Tibial nerve (tissue), 4 donors: Measurements from ENCODE around the gene KRT25. TPM values are rescaled to one million over a fixed set of nuclear protein-coding genes. Genes with fewer than 3 reads are reported as not detected.

Experiments
- DNase-seq, 2 donors: peaks; one replicate each; pipeline ENCODE4 v3.0.0-alpha.2; 2019; ENCODE audit warnings: low spot score in 2 of 2
- H3K27ac ChIP-seq, 4 donors: fragments of 200-600 bp; sonication (generic) in 3 of 4; one replicate each; pipeline ENCODE4 v1.5.1; 2017 to 2019; ENCODE audit warnings: mild to moderate bottlenecking in 1 of 4
- H3K27me3 ChIP-seq, 2 donors: fragments of 200-600 bp; sonication (generic) in 1 of 2; one replicate each; pipeline versions ENCODE4 v1.5.1 to v1.6.0; 2017 to 2019
- H3K36me3 ChIP-seq, 3 donors: fragments of 200-600 bp; sonication (generic); one replicate each; pipeline ENCODE4 v1.5.1; 2018 to 2019
- H3K4me1 ChIP-seq, 4 donors: fragments of 200-600 bp; sonication (generic) in 3 of 4; one replicate each; pipeline ENCODE4 v1.5.1; 2017 to 2019
- H3K4me3 ChIP-seq, 4 donors: fragments of 200-600 bp; sonication (generic) in 3 of 4; one replicate each; pipeline ENCODE4 v1.5.1; 2017 to 2019; ENCODE audit warnings: mild to moderate bottlenecking in 1 of 4, moderate library complexity in 1 of 4
- H3K9me3 ChIP-seq, 4 donors: fragments of 200-600 bp; sonication (generic) in 3 of 4; one replicate each; pipeline ENCODE4 v1.5.1; 2017 to 2019
- CTCF ChIP-seq, 5 experiments: fragments of 200-600 bp in 3 of 5; fragments of 450-650 bp in 2 of 5; sonication (generic) in 3 of 5; IDR thresholded peaks; one replicate each; pipeline ENCODE4 v1.5.1; 2016 to 2019; ENCODE audit warnings: antibody characterized with exemption in 5 of 5, mild to moderate bottlenecking in 3 of 5, moderate library complexity in 2 of 5
- EP300 ChIP-seq, 2 donors: sonication (generic); formaldehyde crosslinking; IDR thresholded peaks; one replicate each; pipeline ENCODE4 v1.6.1; 2017; ENCODE audit warnings: antibody characterized with exemption in 2 of 2, mild to moderate bottlenecking in 1 of 2
- POLR2A ChIP-seq, 2 donors: fragments of 450-650 bp; IDR thresholded peaks; one replicate each; pipeline ENCODE4 v1.6.1; 2017; ENCODE audit warnings: antibody characterized with exemption in 2 of 2, mild to moderate bottlenecking in 2 of 2, moderate library complexity in 2 of 2
- WGBS, 2 donors: methylation state at CpG; one replicate each; pipeline ENCODE4 v1.1.5; 2018; 5-methylcytosine and 5-hydroxymethylcytosine counted together
- total RNA-seq, 4 donors: library from RNA; depleted of rRNA; stranded (reverse); fragments of >200 nt; gene quantifications; one replicate each; pipeline ENCODE4 v1.1.0, GENCODE V29; 2016

The KRT25 gene
- total RNA-seq, 4 donors from 2014 or later: 0.22 to 0.84 (median 0.39) TPM; not detected in 1

GRCh38 chr17:40702271-40702670, 52.9 kb downstream of the KRT25 start:
- Histone ChIP-seq H3K36me3 (no peaks in the 10 kb centered on the region), H3K9me3 (no peaks in the 10 kb centered on the region), H3K27me3 (peaks cover 0 to under 1% of the 10 kb centered on the region in 2 donors), H3K4me3 (no peak overlapping the region), H3K4me1 (peaks cover 0 to 26% (median 0%) of the 10 kb centered on the region in 4 donors), H3K27ac (no peak overlapping the region)
- WGBS, 2 donors: 93 to 95% methylated on average over 3 of the region's 3 CpGs
- TF ChIP-seq POLR2A (IDR thresholded peaks at IDR 0.05) (no peak), EP300 (IDR thresholded peaks at IDR 0.05) (no peak), CTCF (IDR thresholded peaks at IDR 0.05) (no peak)
- no peak for DNase-seq

- TF ChIP-seq POLR2A (IDR thresholded peaks at IDR 0.05) (no peak), EP300 (IDR thresholded peaks at IDR 0.05) (no peak), CTCF (IDR thresholded peaks at IDR 0.05) (no peak)
- peaks cover 0 to 7% of the 10 kb centered on the region in 2 donors for H3K27me3 ChIP-seq
- DNase-seq: peak in 1 of 2 donors; percentile 24
- H3K9me3 ChIP-seq: no peaks in the 10 kb centered on the region
- peaks cover 0 to 28% (median 0%) of the 10 kb centered on the region in 4 donors for H3K4me1 ChIP-seq
- 42 to 51% methylated on average over 5 of the region's 5 CpGs for WGBS, 2 donors
- no peaks in the 10 kb centered on the region for H3K36me3 ChIP-seq
- H3K27ac ChIP-seq: peak overlapping the region in 2 of 4 donors; percentile 7 to 52
- H3K4me3 ChIP-seq: no peak overlapping the region
These were observed 55.3 kb downstream of the KRT25 start for GRCh38 chr17:40699853-40700252.

GRCh38 chr17:40699371-40699770, 55.8 kb downstream of the KRT25 start:
- H3K9me3 ChIP-seq: no peaks in the 10 kb centered on the region
- H3K36me3 ChIP-seq: no peaks in the 10 kb centered on the region
- H3K4me1 ChIP-seq: peaks cover 0 to 28% (median 0%) of the 10 kb centered on the region in 4 donors
- TF ChIP-seq CTCF (IDR thresholded peaks at IDR 0.05) (peak in 1 of 5 experiments; percentile 22), EP300 (IDR thresholded peaks at IDR 0.05) (peak in 1 of 2 donors; percentile 45), POLR2A (IDR thresholded peaks at IDR 0.05) (no peak)
- H3K4me3 ChIP-seq: no peak overlapping the region
- H3K27me3 ChIP-seq: peaks cover 0 to 7% of the 10 kb centered on the region in 2 donors
- H3K27ac ChIP-seq: peak overlapping the region in 1 of 4 donors; percentile 68
- DNase-seq: peak; percentile 32 to 54
- WGBS, 2 donors: 57 to 61% methylated on average over 9 of the region's 9 CpGs

Other genes with a start within 250 kb of the KRT25 start
- 1 to 10 TPM in 1 of 4 donors, not detected in 3; 1.5 TPM for gene CCR7, start 189.9 kb downstream of the KRT25 start, total RNA-seq
- 100 to 1,000 TPM in 1 of 4 donors, 10 to 100 TPM in 3; 67.2 to 113 (median 95.1) TPM for gene SMARCE1, start 107.5 kb downstream of the KRT25 start, total RNA-seq
- gene KRT222, start 90.2 kb downstream of the KRT25 start, total RNA-seq: 10 to 100 TPM in 1 of 4 donors, 1 to 10 TPM in 3; 2.7 to 17.9 (median 7.6) TPM
- gene KRT24, start 51.6 kb downstream of the KRT25 start, total RNA-seq: under 1 TPM in 1 of 4 donors, not detected in 3; 0.20 TPM
- not detected for gene KRT26, start 16.9 kb upstream of the KRT25 start, total RNA-seq
- gene KRT27, start 27.2 kb upstream of the KRT25 start, total RNA-seq: not detected
- gene KRT28, start 44.6 kb upstream of the KRT25 start, total RNA-seq: not detected
- gene KRT10, start 67.3 kb upstream of the KRT25 start, total RNA-seq: 10 to 100 TPM in 3 of 4 donors, 1 to 10 TPM in 1; 8.0 to 13.4 (median 11.3) TPM
- gene KRT12, start 111.9 kb upstream of the KRT25 start, total RNA-seq: not detected
- not detected for gene KRT20, start 129.9 kb upstream of the KRT25 start, total RNA-seq
- gene KRT23, start 182.3 kb upstream of the KRT25 start, total RNA-seq: not detected
- not detected for gene KRT39, start 211.6 kb upstream of the KRT25 start, total RNA-seq
- gene KRT40, start 229.0 kb upstream of the KRT25 start, total RNA-seq: not detected
- gene KRTAP3-3, start 238.8 kb upstream of the KRT25 start, total RNA-seq: not detected
- gene KRTAP3-2, start 244.6 kb upstream of the KRT25 start, total RNA-seq: not detected